NCI-H526 treated with DMSO at 0.1 percent for 48 hours (cell line): ENCODE results near the gene SLC47A2.

Experiments
- DNase-seq: peaks from one replicate; lab custom pipeline; 2025; lab: John Stamatoyannopoulos, UW

Gene SLC47A2

DNA sequence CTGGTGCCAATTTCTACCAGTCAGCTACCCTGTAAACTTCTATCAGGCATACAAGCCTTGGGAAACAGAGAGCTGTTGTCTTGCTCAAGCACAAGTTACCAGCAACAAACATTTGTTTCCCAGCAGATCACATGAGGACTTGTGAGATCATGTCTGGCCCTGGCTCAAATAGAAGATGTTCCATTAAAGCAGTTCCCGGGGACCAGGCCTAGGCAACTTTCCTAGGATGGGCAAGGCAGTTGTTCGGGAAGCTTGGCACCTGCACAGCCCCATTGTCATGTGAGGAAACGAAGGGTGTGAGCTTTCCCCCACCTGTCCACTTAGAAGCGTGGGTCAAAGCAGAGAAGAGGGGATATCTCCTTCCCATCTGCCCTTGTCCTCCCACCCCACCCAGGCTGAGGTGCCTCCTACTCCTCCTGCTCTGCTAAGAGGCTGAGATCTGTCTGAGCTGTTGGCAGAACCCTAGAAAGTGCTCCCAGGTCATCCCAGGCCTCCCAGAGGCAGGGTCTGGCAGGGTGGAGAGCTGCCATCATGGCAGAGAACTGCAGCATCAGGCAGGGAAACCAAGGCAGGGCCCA, 11.2 kb upstream of the SLC47A2 start:
- no peak for DNase-seq

GRCh38 chr17:19726631-19727376, 10.4 kb upstream of the SLC47A2 start:
- DNase-seq: no peak

GRCh38 chr17:19725486-19725885, 9.1 kb upstream of the SLC47A2 start:
- DNase-seq: no peak

- no peak for DNase-seq
Observed at GRCh38 chr17:19724501-19725420, 8.4 kb upstream of the SLC47A2 start.

DNA sequence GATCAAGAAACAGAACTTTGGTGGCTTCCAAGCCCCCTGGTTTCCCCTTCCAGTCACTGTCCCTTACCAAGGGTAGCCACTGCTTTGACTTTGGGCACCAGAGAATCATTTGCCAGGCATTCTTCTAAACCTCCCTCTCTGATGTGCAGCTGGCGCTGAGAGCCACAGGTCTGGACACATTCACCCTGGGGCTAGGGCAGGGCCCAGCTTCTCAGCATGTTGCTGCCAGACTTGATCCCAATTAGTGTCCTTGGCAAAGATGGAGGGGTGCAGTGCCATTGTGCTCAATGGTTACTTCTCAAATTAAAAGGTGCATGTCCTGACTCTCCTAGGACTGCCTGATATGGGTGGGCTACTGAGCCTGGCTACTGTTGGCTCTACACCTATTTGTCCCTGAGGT, 7.6 kb upstream of the SLC47A2 start:
- no peak for DNase-seq

GRCh38 chr17:19720631-19721426, 4.4 kb upstream of the SLC47A2 start:
- no peak for DNase-seq

DNA sequence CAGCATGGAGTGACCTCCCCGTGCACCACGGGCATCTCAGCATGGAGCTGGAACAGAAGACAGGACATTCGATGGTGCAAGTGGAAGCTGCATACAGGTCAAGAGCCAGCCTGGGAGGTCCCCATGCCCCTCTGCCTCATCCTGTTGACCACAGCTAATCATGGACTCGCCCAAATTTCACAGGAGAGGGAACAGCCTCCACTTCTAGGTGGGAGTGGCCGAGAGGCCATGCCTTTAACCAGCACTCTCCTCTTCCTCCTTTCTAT, 3.8 kb upstream of the SLC47A2 start:
- no peak for DNase-seq

DNA sequence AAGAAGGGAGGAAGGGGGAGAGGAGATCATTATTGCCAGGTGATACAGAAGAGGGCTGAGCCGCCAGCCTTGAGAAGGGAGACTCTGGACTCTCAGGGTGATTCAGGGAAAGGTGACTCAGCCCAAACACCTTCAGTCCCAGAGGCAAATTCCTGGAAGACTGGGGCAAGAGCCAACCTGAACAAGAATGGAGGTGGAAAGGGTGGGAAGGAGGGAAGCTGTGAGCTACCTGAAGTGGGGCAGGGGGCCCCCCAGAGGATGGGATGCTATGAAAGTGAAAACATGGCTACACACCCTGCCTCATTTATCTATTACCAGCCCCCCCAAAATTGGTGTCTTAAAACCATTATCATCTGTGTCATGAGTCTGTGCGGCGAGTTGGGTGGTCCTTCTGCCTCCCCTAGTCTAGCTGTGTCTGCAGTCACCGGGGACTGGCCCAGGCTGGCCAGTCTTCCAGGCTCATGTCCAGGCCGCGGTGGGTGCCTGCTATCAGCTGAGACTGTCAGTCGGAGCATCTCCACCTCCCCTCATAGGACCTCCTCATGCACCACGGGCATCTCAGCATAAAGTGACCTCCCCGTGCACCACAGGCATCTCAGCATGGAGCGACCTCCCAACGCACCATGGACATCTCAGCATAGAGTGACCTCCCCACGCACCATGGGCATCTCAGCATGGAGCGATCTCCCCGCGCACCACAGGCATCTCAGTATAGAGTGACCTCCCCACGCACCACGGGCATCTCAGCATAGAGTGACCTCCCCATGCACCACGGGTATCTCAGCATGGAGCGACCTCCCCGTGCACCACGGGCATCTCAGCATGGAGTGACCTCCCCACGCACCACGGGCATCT, 3.2 kb upstream of the SLC47A2 start:
- no peak for DNase-seq

- DNase-seq: no peak
Observed at GRCh38 chr17:19718613-19719354, 2.4 kb upstream of the SLC47A2 start.

GRCh38 chr17:19718041-19718612, 1.7 kb upstream of the SLC47A2 start:
- no peak for DNase-seq

GRCh38 chr17:19717411-19717908, 1.1 kb upstream of the SLC47A2 start:
- no peak for DNase-seq

DNA sequence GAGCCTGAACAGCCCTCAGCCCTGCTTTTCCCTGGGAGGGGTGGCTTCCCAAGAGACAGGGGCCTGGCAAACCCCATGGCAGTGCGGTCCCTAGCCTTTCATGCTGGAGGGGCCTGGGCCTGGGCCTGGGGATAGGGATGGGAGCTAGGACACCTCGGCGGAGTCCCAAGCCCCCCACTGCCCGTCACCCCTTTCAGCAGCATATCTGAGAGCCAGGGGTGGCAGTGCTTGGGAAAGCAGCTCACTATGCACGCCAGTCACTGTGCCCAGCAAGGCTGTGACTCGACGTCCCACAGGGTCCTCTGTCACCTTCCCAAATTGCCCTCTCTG, 612 bp upstream of the SLC47A2 start:
- no peak for DNase-seq

DNA sequence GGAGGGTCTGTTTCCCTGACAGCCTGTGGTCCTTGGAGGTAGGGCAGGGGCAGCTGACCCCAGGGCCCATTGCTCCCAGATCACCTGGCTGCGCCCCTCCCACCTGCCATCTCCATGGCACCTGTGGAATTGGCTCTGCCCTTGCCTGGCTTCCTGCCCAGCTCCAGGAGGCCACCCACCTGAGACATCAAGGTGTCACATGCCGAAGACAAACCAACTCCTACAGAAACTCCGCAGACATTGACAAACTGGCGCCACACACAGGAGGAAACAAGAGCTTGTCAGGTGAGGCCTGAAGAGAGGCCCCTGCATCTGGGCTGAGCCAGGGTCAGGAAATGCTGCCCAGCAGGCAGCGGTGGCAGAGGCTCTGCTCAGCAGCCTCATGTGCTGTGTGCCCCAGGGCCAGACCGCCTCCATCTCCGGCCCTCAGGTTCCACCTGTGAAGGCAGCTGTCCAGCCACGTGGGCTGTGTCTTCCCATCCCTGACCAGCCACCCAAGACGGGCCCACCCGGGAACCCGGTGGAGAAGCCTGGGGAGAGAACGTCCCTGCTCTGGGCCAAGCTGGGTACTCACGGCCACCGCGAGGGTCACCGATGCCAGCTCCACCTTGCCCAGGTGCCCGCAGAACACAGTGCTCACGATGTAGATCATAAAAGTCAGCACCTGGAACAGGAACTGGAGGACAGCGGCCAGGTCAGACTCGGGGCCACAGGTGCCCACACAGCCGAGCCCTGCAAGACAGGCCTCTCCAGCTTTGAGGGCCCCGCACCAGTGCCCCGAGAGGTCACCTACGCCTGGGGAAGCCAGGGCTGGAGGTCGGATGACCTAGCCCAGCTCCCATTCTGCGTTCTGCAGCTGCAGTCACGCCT, 1.6 kb downstream of the SLC47A2 start:
- DNase-seq: no peak

DNA sequence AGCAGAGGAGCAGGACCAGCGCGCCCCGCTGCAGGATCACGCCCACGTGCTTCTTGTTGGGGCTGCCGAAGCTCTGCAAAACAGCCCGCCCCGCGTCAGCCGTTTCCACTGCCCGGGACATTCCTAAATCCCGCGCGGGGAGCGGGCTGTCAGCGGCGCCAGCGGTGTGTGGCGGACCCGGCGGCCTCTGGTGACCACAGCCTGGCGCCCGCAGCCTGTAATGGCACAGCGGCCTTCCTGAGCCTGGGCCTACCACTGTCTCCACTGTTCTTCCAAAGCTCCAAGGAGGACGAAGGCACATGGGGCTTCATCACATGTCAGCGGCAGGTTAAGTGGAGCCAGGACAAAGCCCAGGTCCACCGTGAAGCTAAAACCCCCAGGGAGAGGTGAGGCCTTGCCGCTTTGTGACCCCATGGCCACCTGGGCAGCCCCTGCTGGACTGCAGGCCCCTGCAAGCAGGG, 2.5 kb downstream of the SLC47A2 start:
- no peak for DNase-seq

GRCh38 chr17:19713462-19713861, 2.9 kb downstream of the SLC47A2 start:
- peak; percentile 51 for DNase-seq

DNA sequence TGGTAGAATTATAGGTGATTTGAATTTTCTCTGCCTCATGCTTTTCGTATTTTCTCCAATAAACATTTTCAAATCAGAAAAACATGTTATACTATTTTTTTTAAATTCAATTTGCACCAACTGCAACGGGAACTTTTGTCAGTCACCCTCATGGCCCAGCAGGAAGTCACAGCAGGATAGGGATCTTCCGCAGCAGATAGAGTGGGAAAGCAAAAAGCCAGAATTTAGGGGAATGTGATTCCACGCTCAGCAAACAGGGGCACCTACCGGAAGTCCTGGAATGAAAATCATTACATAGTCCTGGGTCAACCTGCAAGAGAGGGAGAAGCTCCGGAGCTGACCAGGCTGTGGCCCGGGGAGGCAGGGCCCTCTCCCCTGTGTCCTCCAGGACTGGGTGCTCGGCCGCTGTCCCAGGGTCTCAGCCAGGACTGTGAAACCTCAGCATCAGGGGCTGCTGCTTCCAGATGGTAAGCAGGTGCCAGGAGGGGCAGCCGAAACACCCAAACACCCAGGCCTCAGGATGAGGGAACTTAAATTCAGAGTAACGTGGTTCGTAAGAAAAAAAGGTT, 3.9 kb downstream of the SLC47A2 start:
- no peak for DNase-seq

DNA sequence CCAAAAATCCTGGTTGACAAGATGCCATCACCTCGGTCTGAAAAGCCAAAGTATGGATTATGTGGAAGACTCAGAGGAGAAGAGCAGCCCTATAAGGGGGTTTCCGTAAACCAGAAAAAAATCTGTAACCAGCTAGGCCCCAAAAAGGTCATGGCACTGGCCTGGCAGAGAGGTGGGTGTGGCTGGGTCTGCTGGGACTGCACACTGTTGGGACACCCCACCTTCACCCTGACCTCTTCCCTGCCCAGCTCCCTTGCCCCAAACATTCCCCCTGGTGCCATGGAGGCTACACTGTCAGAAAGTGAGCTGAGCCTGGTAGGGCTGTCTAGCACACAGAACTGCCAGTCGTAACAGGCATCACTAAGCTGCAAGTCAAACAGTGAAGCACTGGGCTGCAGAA, 6.5 kb downstream of the SLC47A2 start:
- DNase-seq: no peak

- DNase-seq: no peak
Observed at GRCh38 chr17:19708431-19709175, 7.8 kb downstream of the SLC47A2 start.
